ENCODE measurements around the gene PEX6.
A peak's percentile ranks its signal among the peaks of the same experiment; 100 is the strongest.
"Not testable (repeated sequence)": the region's sequence is repeated elsewhere in the genome, so short reads cannot be mapped to it uniquely, and the experiment has no call there.

Gene PEX6

DNA sequence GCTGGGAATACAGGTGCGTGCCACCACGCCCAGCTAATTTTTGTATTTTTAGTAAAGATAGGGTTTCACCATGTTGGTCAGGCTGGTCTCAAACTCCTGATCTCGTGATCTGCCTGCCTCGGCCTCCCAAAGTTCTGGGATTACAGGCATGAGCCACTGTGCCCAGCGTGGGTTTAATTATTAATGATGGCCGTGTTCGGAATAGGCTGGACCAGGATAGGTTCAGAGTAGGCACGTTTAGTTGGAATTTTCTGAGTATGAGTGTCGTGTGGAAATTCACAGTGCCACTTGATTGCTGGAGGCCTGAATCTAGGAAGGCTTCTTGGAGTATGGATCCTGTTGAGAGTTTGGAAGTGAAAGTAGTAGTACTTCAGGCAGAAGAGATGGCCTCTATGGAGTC is 19.2 kb upstream of the PEX6 start:
- DNase-seq = not testable (repeated sequence)

- DNase-seq = no peak
Observed at GRCh38 chr6:42996513-42996912, 17.5 kb upstream of the PEX6 start.

GRCh38 chr6:42993445-42993844 is 14.5 kb upstream of the PEX6 start:
- DNase-seq = no peak

- no peak for DNase-seq
Observed at GRCh38 chr6:42989923-42990322, 10.9 kb upstream of the PEX6 start.

DNA sequence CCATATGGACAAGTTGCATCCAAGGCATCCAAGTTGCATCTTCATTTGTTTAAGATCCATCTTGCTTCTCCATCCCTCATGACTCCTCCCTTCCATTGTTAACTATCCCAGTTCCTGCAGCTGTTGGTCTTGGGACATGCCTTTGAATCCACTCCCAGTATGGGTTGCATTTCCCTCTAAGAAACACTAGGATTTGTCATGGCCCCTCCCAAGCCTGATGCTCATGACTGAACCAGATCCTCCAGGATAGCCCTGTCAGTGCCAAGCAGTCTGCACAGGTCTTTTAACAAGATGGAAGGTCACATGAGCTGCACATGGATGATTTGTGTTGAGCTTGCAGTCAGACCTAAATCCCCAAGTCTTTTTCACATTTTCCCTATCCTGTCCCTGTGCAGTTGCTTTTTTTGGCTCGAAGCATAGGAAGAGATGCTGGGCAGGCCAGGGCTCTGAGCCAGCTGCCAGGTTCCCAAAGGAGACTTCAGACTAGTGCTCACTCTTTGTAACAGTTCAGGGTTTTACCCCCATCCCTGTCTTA is 9.6 kb upstream of the PEX6 start:
- DNase-seq = no peak

GRCh38 chr6:42987533-42988451 is 8.8 kb upstream of the PEX6 start:
- no peak for DNase-seq

GRCh38 chr6:42984924-42985475 is 6.0 kb upstream of the PEX6 start:
- DNase-seq = no peak

GRCh38 chr6:42984001-42984923 is 5.3 kb upstream of the PEX6 start, which contains the start of gene PPP2R5D:
PPP2R5D (plus strand) TSS chr6:42984570; CDS start chr6:42984678, 108 bp downstream.
- DNase-seq = peak; percentile 92

DNA sequence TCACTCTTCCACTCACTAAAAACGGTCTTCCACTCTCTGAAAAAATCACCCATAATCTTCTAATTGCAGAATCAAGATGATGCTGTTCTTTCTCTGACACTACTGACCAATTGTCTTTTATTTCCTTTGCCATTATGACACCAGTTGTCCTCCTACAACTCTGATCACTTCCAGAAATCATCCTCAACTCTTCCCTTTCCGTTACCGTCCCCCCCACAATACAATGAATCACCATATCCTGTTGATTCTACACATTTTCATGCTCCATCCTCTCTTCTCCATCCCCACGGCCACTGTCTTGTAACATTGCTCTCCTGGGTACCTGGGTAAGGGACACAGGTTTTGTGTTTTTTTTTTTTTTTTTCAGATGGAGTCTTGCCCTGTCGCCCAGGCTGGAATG is 2.9 kb upstream of the PEX6 start:
- DNase-seq = no peak

DNA sequence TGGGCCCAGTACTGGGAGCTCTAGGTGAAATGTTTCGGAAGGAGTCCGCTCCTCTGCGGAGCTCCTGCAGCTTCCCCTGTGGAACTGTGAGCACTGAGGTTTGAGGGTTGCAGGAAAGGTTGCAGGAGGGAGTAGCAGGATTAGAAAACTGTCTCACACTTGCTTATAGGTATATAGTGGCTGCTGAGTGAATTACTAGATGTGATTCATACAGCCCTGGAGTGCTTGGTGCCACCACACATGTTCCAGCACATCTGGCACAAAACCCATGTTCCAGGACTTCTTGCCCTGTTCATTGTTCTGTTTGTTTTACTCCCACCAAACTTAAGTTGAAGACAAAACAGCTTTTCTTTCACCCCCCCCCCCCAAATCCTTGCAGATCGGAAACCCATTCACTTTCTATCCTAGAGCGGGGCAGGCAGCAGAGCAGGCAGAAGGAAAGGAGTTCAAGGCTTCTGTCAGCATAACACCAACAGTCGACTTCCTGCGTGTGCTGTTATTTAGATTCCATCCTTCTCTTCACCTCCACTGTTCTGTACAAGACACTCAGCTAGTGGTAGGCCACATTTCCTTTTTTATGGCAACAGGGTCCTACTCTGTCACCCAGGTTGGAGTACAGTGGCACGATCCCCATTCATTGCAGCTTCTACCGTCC is 669 bp upstream of the PEX6 start:
- no peak for DNase-seq

- DNase-seq = no peak
Observed at GRCh38 chr6:42978487-42978838, 518 bp downstream of the PEX6 start.

GRCh38 chr6:42974919-42975505 is 4.0 kb downstream of the PEX6 start:
- DNase-seq = no peak

DNA sequence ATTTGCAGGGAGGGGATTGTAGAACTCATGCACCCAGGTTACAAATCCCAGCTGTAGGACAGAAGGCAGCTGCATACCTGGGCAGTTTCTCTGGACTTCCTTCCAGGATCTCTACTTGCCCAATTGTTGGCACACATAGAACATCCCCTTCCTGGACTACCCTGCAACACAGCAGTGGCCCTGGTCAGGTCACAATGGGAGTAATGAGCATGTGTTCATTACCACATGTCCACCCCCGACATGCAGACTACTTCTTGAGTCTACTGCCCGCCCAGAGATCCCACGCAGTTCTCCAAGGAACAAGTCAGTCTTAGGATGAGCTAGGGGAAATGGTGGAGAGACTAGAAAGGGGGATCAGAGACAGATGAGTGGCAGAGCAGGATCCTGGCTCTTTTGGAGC is 5.1 kb downstream of the PEX6 start:
- DNase-seq = no peak

GRCh38 chr6:42971746-42972327 is 7.1 kb downstream of the PEX6 start:
- no peak for DNase-seq

GRCh38 chr6:42970871-42971612 is 7.9 kb downstream of the PEX6 start:
- DNase-seq = no peak

DNA sequence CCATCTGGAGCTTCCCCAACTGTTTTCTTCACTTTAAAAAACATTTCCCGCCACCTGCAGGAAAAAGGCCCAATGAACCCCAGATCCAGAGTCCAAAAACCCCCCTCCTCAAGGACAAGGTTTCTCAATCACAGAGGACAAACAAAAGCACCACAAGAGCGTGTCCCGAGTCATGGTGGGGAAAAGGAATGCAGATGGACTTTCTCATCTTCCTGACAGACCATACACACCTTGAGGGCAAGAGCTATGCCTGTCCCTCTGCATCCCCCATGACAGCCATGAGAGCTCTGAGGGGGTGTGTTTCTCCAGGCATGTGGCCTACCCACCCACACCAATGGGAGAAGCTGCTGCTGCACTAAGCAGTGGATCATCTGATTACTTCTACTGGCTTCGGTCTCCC is 9.0 kb downstream of the PEX6 start:
- DNase-seq = no peak

- no peak for DNase-seq
Observed at GRCh38 chr6:42969431-42969830, 9.6 kb downstream of the PEX6 start.

DNA sequence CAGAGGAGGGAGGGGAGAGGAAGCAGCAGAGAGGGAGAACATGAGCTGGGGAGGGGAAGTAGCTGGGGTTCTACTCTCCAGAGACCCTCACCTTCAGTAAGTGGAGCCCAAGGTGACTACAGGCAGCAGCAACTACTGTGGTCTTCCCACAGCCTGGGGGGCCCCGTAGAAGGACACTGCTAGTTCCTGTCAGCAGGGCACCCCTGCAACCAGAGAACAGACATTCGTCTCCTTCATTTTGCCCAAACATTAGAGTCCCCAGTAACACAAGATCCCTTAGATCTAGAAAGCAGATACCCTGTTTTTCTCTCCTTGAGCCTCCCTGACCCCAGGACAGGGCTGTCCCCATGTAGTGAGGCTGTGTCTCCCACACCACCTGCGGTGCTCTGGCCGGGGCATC is 10.2 kb downstream of the PEX6 start:
- DNase-seq = no peak

GRCh38 chr6:42968126-42968701 is 10.8 kb downstream of the PEX6 start:
- no peak for DNase-seq

DNA sequence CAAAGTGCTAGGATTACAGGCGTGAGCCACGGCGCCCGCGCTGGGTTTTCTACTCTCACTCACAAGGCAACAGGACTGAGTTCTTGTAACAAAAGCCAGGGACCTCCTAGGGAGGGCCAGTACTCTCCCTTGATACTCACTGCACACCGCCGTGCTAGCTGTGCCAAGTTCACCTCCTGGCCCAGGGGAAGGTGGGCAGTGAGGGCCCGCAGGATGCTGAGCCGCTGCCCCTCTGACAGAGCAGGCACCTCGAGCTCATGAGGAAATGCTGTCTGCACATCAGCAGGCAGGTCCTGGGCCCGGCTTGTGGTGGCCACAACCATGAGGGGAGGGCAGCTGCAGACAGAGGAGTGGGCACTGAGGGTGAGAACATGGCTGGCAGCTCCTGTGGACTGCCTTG is 11.8 kb downstream of the PEX6 start:
- DNase-seq = no peak

DNA sequence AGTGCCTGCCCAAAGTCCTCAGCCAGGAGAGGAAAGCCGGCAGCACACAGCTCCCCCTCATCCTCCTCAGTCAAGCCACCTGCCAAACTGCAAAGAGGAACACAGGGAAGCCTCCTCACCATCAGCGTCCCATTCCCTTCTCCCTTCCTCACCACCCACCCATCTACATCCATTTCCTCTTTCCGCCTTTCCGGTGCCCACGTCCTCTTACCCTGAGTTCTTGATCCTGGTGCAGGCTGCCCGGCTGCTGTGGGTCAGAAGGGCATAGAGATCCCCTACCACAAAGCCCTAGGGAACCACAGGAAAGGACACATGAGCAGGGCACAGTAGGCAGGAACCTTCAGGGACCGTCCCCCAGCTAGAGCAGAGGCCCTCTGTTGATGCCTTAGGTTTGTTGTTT is 12.4 kb downstream of the PEX6 start:
- DNase-seq = no peak

Measured in stimulated activated CD4-positive, alpha-beta T cell treated with anti-CD3 and anti-CD28 coated beads, Interleukin-12 subunit alpha, Interleukin-12 subunit beta, amount 100 ng/mL, for 4 hours (primary cell).